OCI-LY3 (cell line): ENCODE data around the gene DDX23.
A peak's percentile ranks its signal among the peaks of the same experiment; 100 is the strongest.

Experiments
- H2AFZ ChIP-seq: fragments of 200-600, 300-600 bp; shearing (Covaris generic); 2 replicates; pipeline ENCODE4 v1.6.0; 2014; ENCODE audit warnings: antibody characterized with exemption, low read depth, low read length
- H3K27ac ChIP-seq: fragments of 200-600, 300-600 bp; sonication (generic); 2 replicates; pipeline ENCODE4 v1.5.1; 2014; ENCODE audit warnings: mild to moderate bottlenecking, low read length, moderate library complexity, mixed read lengths
- H3K27me3 ChIP-seq: fragments of 200-600, 300-600 bp; sonication (generic); 2 replicates; pipeline ENCODE4 v1.6.1; 2014; ENCODE audit warnings: low read depth, low read length, mixed read lengths
- H3K36me3 ChIP-seq: fragments of 200-600, 300-600 bp; sonication (generic); replicated peaks from 2 replicates; pipeline ENCODE3; 2014; ENCODE audit warnings: low read depth, low read length, mixed read lengths
- H3K4me1 ChIP-seq: fragments of 300-600, 200-600 bp; sonication (generic); 2 replicates; pipeline ENCODE4 v1.6.1; 2014; ENCODE audit warnings: low read length, mixed read lengths
- H3K4me2 ChIP-seq: fragments of 200-600, 300-600 bp; sonication (generic); 2 replicates; pipeline ENCODE4 v1.6.1; 2014; ENCODE audit warnings: low read length, mixed read lengths
- H3K4me3 ChIP-seq: fragments of 300-600, 200-600 bp; sonication (generic); 2 replicates; pipeline ENCODE4 v1.5.1; 2014; ENCODE audit warnings: antibody characterized with exemption, mild to moderate bottlenecking, low read length, moderate library complexity
- H3K79me2 ChIP-seq: fragments of 300-600, 200-600 bp; shearing (Covaris generic); 2 replicates; pipeline ENCODE4 v1.6.1; 2014; ENCODE audit warnings: mild to moderate bottlenecking, low read length, mixed read lengths
- H3K9ac ChIP-seq: fragments of 300-600, 200-600 bp; shearing (Covaris generic); 2 replicates; pipeline ENCODE4 v1.6.0; 2014; ENCODE audit warnings: mild to moderate bottlenecking, low read length, moderate library complexity
- H3K9me3 ChIP-seq: fragments of 200-600, 300-600 bp; shearing (Covaris generic); 2 replicates; pipeline ENCODE4 v1.6.1; 2014; ENCODE audit warnings: low read length, mixed read lengths; ENCODE audit not compliant: insufficient read depth
- H4K20me1 ChIP-seq: fragments of 200-600, 300-600 bp; sonication (generic); 2 replicates; pipeline ENCODE4 v1.6.1; 2016; ENCODE audit warnings: low read length, mixed read lengths; ENCODE audit not compliant: insufficient read depth
- EZH2phosphoT487 ChIP-seq: fragments of 200-600 bp; shearing (Covaris generic); IDR thresholded peaks from 2 replicates; pipeline ENCODE4 v1.6.1; 2018; ENCODE audit warnings: antibody characterized with exemption, mixed run types, low read depth
- TF ChIP-seq, protein P1 (sequence below): fragments of 200-600, 300-600 bp; sonication (generic); IDR thresholded peaks from 2 replicates; pipeline ENCODE4 v1.5.1; 2014; ENCODE audit warnings: antibody characterized with exemption, low read length, low read depth

The DDX23 gene

DNA sequence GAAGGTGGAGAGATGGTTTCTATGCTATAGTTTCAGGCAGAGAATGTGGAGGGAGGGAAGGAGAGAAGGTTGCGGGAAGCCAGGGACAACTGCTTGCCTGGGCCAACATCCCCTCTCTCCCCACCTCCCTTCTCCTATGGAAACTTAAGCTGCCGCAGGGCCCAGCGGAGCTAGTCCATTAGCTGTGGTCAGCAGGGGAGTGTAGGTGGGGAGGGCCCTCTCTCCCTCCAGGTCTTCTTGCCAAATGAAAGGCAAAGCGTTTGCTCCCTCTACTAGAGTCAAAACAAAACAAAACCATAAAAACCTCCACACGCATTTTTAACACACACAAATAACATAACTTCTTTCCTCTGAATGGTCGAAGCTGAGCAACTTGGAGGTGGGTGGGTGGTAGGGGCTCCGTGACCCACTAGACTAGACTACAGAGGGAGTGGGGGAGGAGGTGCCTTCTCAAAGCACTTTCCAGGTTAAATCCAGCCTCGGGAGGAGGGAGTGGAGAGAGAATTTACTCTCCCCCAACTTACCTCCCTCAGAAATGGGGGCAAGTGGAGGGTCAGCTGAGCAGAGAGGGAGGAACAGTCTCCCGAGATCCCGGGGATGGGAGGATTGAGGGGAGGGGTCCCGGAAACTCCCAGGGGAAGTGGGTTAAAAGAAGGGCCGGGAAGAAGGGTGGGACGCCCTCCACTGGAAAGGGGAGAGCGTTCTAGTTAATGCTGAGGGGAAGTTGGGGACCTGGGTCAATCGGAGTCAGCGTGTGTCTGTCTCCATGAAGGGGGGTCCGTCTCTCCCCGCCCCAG lies 38.3 kb downstream of the DDX23 start:
- TF ChIP-seq, protein P1, sequence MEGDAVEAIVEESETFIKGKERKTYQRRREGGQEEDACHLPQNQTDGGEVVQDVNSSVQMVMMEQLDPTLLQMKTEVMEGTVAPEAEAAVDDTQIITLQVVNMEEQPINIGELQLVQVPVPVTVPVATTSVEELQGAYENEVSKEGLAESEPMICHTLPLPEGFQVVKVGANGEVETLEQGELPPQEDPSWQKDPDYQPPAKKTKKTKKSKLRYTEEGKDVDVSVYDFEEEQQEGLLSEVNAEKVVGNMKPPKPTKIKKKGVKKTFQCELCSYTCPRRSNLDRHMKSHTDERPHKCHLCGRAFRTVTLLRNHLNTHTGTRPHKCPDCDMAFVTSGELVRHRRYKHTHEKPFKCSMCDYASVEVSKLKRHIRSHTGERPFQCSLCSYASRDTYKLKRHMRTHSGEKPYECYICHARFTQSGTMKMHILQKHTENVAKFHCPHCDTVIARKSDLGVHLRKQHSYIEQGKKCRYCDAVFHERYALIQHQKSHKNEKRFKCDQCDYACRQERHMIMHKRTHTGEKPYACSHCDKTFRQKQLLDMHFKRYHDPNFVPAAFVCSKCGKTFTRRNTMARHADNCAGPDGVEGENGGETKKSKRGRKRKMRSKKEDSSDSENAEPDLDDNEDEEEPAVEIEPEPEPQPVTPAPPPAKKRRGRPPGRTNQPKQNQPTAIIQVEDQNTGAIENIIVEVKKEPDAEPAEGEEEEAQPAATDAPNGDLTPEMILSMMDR, result no peak; the same call in 1 of the 2 replicates
- TF ChIP-seq EZH2phosphoT487, result no peak
- Histone ChIP-seq H3K4me3 (peak overlapping the region; percentile 94), H3K9me3 (no peaks in the 10 kb centered on the region), H3K36me3 (no peaks in the 10 kb centered on the region), H3K27me3 (peaks cover 21% of the 10 kb centered on the region), H3K4me1 (peaks cover 15% of the 10 kb centered on the region), H2AFZ (peak overlapping the region; percentile 98), H3K79me2 (no peaks in the 10 kb centered on the region), H3K9ac (peak overlapping the region; percentile 89), H3K4me2 (peak overlapping the region; percentile 89), H3K27ac (no peak overlapping the region), H4K20me1 (no peaks in the 10 kb centered on the region)

DNA sequence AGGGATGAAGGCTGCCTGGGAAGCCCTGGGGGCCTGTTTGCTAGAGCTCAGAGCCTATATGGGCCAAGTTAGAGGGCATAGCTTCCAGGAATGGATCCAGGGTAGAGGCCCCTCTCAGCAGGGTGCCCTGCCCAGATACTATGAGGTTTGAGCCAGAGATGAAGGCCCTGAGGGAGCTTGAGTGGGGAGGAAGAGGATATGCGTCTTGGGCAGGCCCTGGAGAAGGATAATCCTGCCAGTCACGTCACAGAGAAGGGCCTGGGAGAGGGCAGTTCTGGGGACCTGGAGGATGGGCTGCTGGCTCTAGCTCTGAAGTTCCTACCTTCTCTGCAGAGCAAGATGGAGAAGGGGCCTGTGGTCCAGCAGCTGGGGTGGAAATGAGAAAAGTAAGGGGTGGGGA lies 39.6 kb downstream of the DDX23 start:
- Histone ChIP-seq H3K27me3 (peaks cover 13% of the 10 kb centered on the region), H3K27ac (no peak overlapping the region), H2AFZ (no peak overlapping the region), H3K36me3 (no peaks in the 10 kb centered on the region), H3K79me2 (no peaks in the 10 kb centered on the region), H3K4me1 (peaks cover 11% of the 10 kb centered on the region), H3K4me2 (no peak overlapping the region), H3K4me3 (no peak overlapping the region), H3K9ac (no peak overlapping the region), H3K9me3 (no peaks in the 10 kb centered on the region), H4K20me1 (no peaks in the 10 kb centered on the region)
- TF ChIP-seq, protein P1, result no peak
- TF ChIP-seq EZH2phosphoT487, result no peak

DNA sequence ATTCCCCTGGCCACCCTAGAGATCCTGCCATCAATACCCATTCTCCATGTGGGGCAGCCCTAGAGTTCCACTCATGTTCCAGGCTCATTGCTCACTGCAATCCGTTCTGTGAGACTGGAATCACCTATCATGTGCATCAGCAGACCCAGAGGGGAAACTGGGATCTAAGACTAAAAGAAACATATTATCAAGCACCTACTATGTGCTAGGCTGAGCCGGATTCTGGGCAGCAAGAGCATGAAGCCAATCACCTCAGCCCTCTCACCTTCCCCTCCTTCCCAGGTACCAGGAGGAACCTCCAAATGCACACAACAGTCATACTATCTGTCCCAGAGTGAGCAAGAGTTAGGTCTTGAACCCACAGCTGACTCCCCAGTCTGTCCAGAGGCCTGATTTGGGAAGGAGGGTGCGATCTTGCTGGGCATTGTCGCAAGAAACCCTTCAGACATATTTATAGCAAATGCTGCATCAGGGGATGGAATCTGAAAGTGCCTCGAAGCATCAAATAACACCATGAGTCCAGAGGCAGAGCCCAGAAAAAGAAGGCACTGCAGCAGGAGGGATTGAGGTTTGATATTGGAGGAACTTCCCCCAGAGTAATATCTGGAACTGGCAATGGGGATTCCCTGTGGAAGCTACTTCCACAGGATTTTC lies 40.4 kb downstream of the DDX23 start:
- H3K9ac ChIP-seq, result no peak overlapping the region
- no peak for TF ChIP-seq EZH2phosphoT487
- TF ChIP-seq, protein P1, result no peak
- no peak overlapping the region for H3K27ac ChIP-seq
- H3K4me1 ChIP-seq, result peaks cover 11% of the 10 kb centered on the region
- H2AFZ ChIP-seq, result no peak overlapping the region
- H3K9me3 ChIP-seq, result no peaks in the 10 kb centered on the region
- H3K27me3 ChIP-seq, result peaks cover 5% of the 10 kb centered on the region
- H3K4me2 ChIP-seq, result no peak overlapping the region
- no peaks in the 10 kb centered on the region for H3K36me3 ChIP-seq
- H3K4me3 ChIP-seq, result no peak overlapping the region
- no peaks in the 10 kb centered on the region for H3K79me2 ChIP-seq
- H4K20me1 ChIP-seq, result no peaks in the 10 kb centered on the region

DNA sequence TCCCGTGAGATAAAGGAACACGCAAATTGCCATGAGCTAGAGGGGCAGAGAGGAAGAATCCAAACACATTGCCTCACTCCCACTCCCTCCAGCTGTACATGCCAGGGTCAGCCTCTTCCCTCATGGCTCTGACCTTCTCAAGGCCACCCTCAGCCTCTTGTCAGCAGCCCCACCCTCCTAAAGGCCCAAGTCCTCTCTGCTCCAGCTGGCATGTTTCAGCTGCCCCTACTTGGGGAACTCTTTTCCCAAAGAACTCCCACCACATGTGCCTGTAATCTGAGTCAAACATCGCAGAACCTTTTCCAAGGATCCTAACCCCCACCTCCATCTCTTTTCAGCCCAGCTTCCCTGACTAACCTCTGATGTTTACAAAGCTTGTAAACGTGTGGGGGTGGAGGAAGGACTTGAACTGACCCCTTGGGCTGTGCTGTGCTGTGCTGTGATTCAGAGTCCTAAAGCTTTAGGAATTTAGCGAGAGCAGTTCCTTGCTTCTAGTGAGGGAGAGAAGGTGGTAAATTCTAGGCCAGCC lies 41.0 kb downstream of the DDX23 start:
- Histone ChIP-seq H3K9ac (no peak overlapping the region), H3K4me1 (peaks cover 8% of the 10 kb centered on the region), H3K4me2 (no peak overlapping the region), H3K79me2 (no peaks in the 10 kb centered on the region), H2AFZ (no peak overlapping the region), H4K20me1 (no peaks in the 10 kb centered on the region), H3K36me3 (no peaks in the 10 kb centered on the region), H3K4me3 (no peak overlapping the region), H3K9me3 (no peaks in the 10 kb centered on the region), H3K27ac (no peak overlapping the region), H3K27me3 (no peaks in the 10 kb centered on the region)
- TF ChIP-seq, protein P1, result no peak
- TF ChIP-seq EZH2phosphoT487, result no peak
